ENCODE measurements around the gene STK11. TPM values are rescaled to one million over a fixed set of nuclear protein-coding genes. Genes with fewer than 3 reads are reported as not detected.

STK11 gene
- polyA plus RNA-seq, 1 donor from 2014 or later = 51.6 TPM

GRCh38 chr19:1163934-1164683 is 41.5 kb upstream of the STK11 start:
- Histone ChIP-seq H3F3A (ENCODE audit: insufficient read depth, low read length, poor library complexity, severe bottlenecking) (no peaks in the 10 kb centered on the region), H3K27ac (ENCODE audit: low read length) (no peak overlapping the region), H3K9ac (ENCODE audit: low read length) (no peak overlapping the region), H3K36me3 (ENCODE audit: insufficient read depth, low read length) (peaks cover 8% of the 10 kb centered on the region), H3K4me2 (ENCODE audit: low read length) (no peak overlapping the region), H2AFZ (ENCODE audit: low read depth, low read length) (no peak overlapping the region), H3K79me2 (replicated peaks; ENCODE audit: insufficient read depth, low read length) (no peaks in the 10 kb centered on the region), H4K20me1 (ENCODE audit: insufficient read depth) (no peaks in the 10 kb centered on the region), H3K9me3 (ENCODE audit: low read length) (peaks cover 5% of the 10 kb centered on the region), H3K27me3 (ENCODE audit: insufficient read depth, low read depth, low read length) (no peaks in the 10 kb centered on the region), H3K4me3 (ENCODE audit: low read length) (no peak overlapping the region), H3K9me2 (ENCODE audit: insufficient read depth, low read length) (no peaks in the 10 kb centered on the region)
- TF ChIP-seq EP300 (conservative IDR thresholded peaks at IDR 0.05; ENCODE audit: poor library complexity, severe bottlenecking) (no peak), REST (IDR thresholded peaks at IDR 0.05; ENCODE audit: borderline replicate concordance) (no peak), MXI1 (conservative IDR thresholded peaks at IDR 0.05; ENCODE audit: poor library complexity, severe bottlenecking) (no peak), EZH2 (IDR thresholded peaks at IDR 0.05; ENCODE audit: borderline replicate concordance, insufficient read depth, low read length, poor library complexity, severe bottlenecking) (no peak), POLR2AphosphoS5 (IDR thresholded peaks at IDR 0.05) (no peak), TAF1 (IDR thresholded peaks at IDR 0.05; ENCODE audit: low read depth) (no peak), RAD21 (conservative IDR thresholded peaks at IDR 0.05) (no peak)

GRCh38 chr19:1164684-1165531 is 40.7 kb upstream of the STK11 start:
- TF ChIP-seq EP300 (conservative IDR thresholded peaks at IDR 0.05; ENCODE audit: poor library complexity, severe bottlenecking) = no peak
- TF ChIP-seq MXI1 (conservative IDR thresholded peaks at IDR 0.05; ENCODE audit: poor library complexity, severe bottlenecking) = no peak
- no peak for TF ChIP-seq RAD21 (conservative IDR thresholded peaks at IDR 0.05)
- no peak for TF ChIP-seq CTCF (IDR thresholded peaks at IDR 0.05; ENCODE audit: poor library complexity, severe bottlenecking)
- TF ChIP-seq TAF1 (IDR thresholded peaks at IDR 0.05; ENCODE audit: low read depth) = no peak
- TF ChIP-seq REST (IDR thresholded peaks at IDR 0.05; ENCODE audit: borderline replicate concordance) = no peak
- no peak for TF ChIP-seq POLR2AphosphoS5 (IDR thresholded peaks at IDR 0.05)
- no peak for TF ChIP-seq SMC3 (conservative IDR thresholded peaks at IDR 0.05; ENCODE audit: poor library complexity)
- no peak for TF ChIP-seq EZH2 (IDR thresholded peaks at IDR 0.05; ENCODE audit: borderline replicate concordance, insufficient read depth, low read length, poor library complexity, severe bottlenecking)
- Histone ChIP-seq H3K9ac (ENCODE audit: low read length) (no peak overlapping the region), H3F3A (ENCODE audit: insufficient read depth, low read length, poor library complexity, severe bottlenecking) (no peaks in the 10 kb centered on the region), H3K27ac (ENCODE audit: low read length) (no peak overlapping the region), H3K27me3 (ENCODE audit: insufficient read depth, low read depth, low read length) (no peaks in the 10 kb centered on the region), H4K20me1 (ENCODE audit: insufficient read depth) (no peaks in the 10 kb centered on the region), H2AFZ (ENCODE audit: low read depth, low read length) (no peak overlapping the region), H3K79me2 (replicated peaks; ENCODE audit: insufficient read depth, low read length) (no peaks in the 10 kb centered on the region), H3K4me3 (ENCODE audit: low read length) (no peak overlapping the region), H3K9me3 (ENCODE audit: low read length) (peaks cover 5% of the 10 kb centered on the region), H3K4me2 (ENCODE audit: low read length) (no peak overlapping the region), H3K36me3 (ENCODE audit: insufficient read depth, low read length) (peaks cover 8% of the 10 kb centered on the region), H3K9me2 (ENCODE audit: insufficient read depth, low read length) (no peaks in the 10 kb centered on the region)

Measured in neural cell (in vitro differentiated cells).